ENCODE results near the gene NAV1.
"Not testable (repeated sequence)": the region's sequence is repeated elsewhere in the genome, so short reads cannot be mapped to it uniquely, and the experiment has no call there.

The NAV1 gene

GRCh38 chr1:201544710-201545109, 5.8 kb downstream of the NAV1 start:
- Histone ChIP-seq H3K27ac (ENCODE audit: insufficient read depth, low read length, poor library complexity, severe bottlenecking) (no peak overlapping the region), H3K9me3 (ENCODE audit: control insufficient read depth, low read length) (no peaks in the 10 kb centered on the region), H3K27me3 (replicated peaks; ENCODE audit: control insufficient read depth, insufficient read depth, low read length, poor library complexity, severe bottlenecking) (peaks cover 12% of the 10 kb centered on the region), H3K36me3 (ENCODE audit: control insufficient read depth, insufficient read depth, low read length) (no peaks in the 10 kb centered on the region), H3K4me1 (ENCODE audit: control insufficient read depth, insufficient read depth, low read length, poor library complexity, severe bottlenecking) (peaks cover 3% of the 10 kb centered on the region), H3K4me3 (ENCODE audit: insufficient read depth, low read depth, low read length, poor library complexity, severe bottlenecking) (no peak overlapping the region)
- no peak for DNase-seq

DNA sequence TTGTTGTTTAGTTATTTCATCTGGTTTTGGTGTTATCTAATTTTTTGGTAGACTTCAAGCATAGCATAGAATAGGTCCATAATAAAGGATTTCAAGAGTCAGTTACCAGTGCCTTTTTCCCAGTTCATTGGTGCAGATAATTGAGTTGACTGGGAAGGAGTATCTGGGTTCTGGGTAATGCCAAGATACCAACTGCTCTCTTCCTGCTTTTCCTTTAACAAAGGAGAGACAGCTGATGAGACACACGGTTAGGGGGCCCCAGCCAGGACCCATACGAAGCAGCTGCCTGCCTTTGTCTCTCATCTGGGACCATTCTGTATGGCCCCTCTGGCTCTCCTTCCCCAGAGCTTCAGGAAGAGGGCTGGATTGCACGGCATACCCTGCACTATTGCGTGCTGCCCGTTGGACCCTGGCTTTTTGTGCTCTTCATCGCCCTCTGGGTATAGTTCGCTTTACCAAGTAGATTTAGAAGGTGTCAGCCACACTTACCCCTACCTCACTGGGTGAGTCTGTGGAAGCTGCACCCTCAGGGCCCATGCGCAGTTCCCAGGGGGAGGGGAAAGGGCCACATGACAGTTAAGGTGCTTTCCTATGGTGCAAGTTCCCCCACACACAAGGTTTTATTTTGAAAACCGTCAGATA, 7.0 kb downstream of the NAV1 start:
- DNase-seq, result no peak
- Histone ChIP-seq H3K27me3 (replicated peaks; ENCODE audit: control insufficient read depth, insufficient read depth, low read length, poor library complexity, severe bottlenecking) (peaks cover 2% of the 10 kb centered on the region), H3K4me1 (ENCODE audit: control insufficient read depth, insufficient read depth, low read length, poor library complexity, severe bottlenecking) (no peaks in the 10 kb centered on the region), H3K4me3 (ENCODE audit: insufficient read depth, low read depth, low read length, poor library complexity, severe bottlenecking) (no peak overlapping the region), H3K27ac (ENCODE audit: insufficient read depth, low read length, poor library complexity, severe bottlenecking) (no peak overlapping the region), H3K36me3 (ENCODE audit: control insufficient read depth, insufficient read depth, low read length) (no peaks in the 10 kb centered on the region), H3K9me3 (ENCODE audit: control insufficient read depth, low read length) (no peaks in the 10 kb centered on the region)

DNA sequence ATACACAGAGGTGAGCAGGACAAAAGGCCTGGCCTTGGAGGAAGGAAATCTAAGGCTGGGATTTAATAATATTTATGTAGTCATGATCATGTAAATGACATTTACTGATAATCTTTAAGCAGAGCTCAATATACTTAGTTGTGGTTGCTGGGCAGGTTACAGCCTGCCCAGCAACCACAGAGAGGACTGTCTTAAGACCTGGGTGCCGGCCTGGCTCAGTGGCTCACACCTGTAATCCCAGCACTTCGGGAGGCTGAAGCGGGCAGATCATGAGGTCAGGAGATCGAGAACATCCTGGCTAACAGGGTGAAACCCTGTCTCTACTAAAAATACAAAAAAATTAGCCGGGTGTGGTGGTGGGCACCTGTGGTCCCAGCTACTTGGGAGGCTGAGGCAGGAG, 10.6 kb downstream of the NAV1 start:
- H3K4me3 ChIP-seq (ENCODE audit: insufficient read depth, low read depth, low read length, poor library complexity, severe bottlenecking); H3K27ac ChIP-seq (ENCODE audit: insufficient read depth, low read length, poor library complexity, severe bottlenecking); H3K9me3 ChIP-seq (ENCODE audit: control insufficient read depth, low read length); H3K27me3 ChIP-seq (replicated peaks; ENCODE audit: control insufficient read depth, insufficient read depth, low read length, poor library complexity, severe bottlenecking); DNase-seq; H3K36me3 ChIP-seq (ENCODE audit: control insufficient read depth, insufficient read depth, low read length); H3K4me1 ChIP-seq (ENCODE audit: control insufficient read depth, insufficient read depth, low read length, poor library complexity, severe bottlenecking): not testable (repeated sequence)

- Histone ChIP-seq H3K4me3 (ENCODE audit: insufficient read depth, low read depth, low read length, poor library complexity, severe bottlenecking) (no peak overlapping the region), H3K27me3 (replicated peaks; ENCODE audit: control insufficient read depth, insufficient read depth, low read length, poor library complexity, severe bottlenecking) (no peaks in the 10 kb centered on the region), H3K4me1 (ENCODE audit: control insufficient read depth, insufficient read depth, low read length, poor library complexity, severe bottlenecking) (no peaks in the 10 kb centered on the region), H3K9me3 (ENCODE audit: control insufficient read depth, low read length) (no peaks in the 10 kb centered on the region), H3K27ac (ENCODE audit: insufficient read depth, low read length, poor library complexity, severe bottlenecking) (no peak overlapping the region), H3K36me3 (ENCODE audit: control insufficient read depth, insufficient read depth, low read length) (no peaks in the 10 kb centered on the region)
- no peak for DNase-seq
Observed at GRCh38 chr1:201551096-201551495, 12.2 kb downstream of the NAV1 start.

DNA sequence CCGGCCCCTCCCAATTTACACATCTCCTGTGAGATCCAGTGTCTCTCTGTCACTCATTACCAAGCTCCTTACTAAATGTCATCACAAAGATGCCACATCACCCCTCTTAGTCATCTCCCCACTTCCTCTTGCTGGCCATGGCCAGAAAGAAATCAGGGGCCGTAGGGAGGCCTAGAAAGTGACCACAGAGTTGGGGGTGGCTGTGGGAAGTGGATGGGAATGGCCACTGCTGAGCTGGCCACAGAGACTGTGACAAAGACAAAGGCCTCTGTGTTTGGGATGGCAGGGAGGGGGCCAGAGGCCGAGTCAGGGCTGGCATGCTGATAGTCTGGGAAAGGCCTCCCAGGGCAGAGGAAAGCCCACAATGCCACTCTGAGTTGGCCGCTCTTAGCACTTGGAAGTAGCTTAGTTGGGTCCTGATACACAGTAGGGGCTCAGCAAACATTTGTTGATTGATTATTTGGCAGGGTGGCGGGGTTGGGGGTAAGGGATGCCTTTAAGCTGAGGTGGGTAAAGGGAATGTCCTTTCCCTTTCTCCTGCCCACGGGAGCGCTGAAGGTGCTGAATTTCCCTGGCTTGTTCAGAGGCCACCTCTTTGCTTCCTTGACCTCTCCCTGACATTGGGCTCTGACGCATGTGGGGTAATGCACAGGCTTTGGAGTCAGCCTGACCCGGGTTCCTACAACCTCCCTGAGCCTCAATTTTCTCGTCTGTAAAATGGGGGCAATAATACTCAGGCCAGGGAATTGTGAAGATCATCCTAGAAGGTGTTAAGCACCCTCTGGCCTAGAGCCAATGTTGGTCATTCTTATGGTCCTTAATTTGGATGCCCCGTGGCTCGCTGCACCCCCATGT, 13.2 kb downstream of the NAV1 start:
- no peak overlapping the region for H3K4me3 ChIP-seq (ENCODE audit: insufficient read depth, low read depth, low read length, poor library complexity, severe bottlenecking)
- no peaks in the 10 kb centered on the region for H3K4me1 ChIP-seq (ENCODE audit: control insufficient read depth, insufficient read depth, low read length, poor library complexity, severe bottlenecking)
- DNase-seq, result no peak

GRCh38 chr1:201552941-201553351, 14.0 kb downstream of the NAV1 start:
- no peaks in the 10 kb centered on the region for H3K27me3 ChIP-seq (replicated peaks; ENCODE audit: control insufficient read depth, insufficient read depth, low read length, poor library complexity, severe bottlenecking)
- H3K4me3 ChIP-seq (ENCODE audit: insufficient read depth, low read depth, low read length, poor library complexity, severe bottlenecking), result no peak overlapping the region
- DNase-seq, result no peak
- H3K4me1 ChIP-seq (ENCODE audit: control insufficient read depth, insufficient read depth, low read length, poor library complexity, severe bottlenecking), result no peaks in the 10 kb centered on the region
- H3K36me3 ChIP-seq (ENCODE audit: control insufficient read depth, insufficient read depth, low read length), result no peaks in the 10 kb centered on the region
- H3K27ac ChIP-seq (ENCODE audit: insufficient read depth, low read length, poor library complexity, severe bottlenecking), result no peak overlapping the region
- no peaks in the 10 kb centered on the region for H3K9me3 ChIP-seq (ENCODE audit: control insufficient read depth, low read length)

More for the DNA sequence above, 13.2 kb downstream of the NAV1 start:
- no peaks in the 10 kb centered on the region for H3K9me3 ChIP-seq (ENCODE audit: control insufficient read depth, low read length)
- H3K27ac ChIP-seq (ENCODE audit: insufficient read depth, low read length, poor library complexity, severe bottlenecking), result no peak overlapping the region
- no peaks in the 10 kb centered on the region for H3K27me3 ChIP-seq (replicated peaks; ENCODE audit: control insufficient read depth, insufficient read depth, low read length, poor library complexity, severe bottlenecking)
- no peaks in the 10 kb centered on the region for H3K36me3 ChIP-seq (ENCODE audit: control insufficient read depth, insufficient read depth, low read length)

DNA sequence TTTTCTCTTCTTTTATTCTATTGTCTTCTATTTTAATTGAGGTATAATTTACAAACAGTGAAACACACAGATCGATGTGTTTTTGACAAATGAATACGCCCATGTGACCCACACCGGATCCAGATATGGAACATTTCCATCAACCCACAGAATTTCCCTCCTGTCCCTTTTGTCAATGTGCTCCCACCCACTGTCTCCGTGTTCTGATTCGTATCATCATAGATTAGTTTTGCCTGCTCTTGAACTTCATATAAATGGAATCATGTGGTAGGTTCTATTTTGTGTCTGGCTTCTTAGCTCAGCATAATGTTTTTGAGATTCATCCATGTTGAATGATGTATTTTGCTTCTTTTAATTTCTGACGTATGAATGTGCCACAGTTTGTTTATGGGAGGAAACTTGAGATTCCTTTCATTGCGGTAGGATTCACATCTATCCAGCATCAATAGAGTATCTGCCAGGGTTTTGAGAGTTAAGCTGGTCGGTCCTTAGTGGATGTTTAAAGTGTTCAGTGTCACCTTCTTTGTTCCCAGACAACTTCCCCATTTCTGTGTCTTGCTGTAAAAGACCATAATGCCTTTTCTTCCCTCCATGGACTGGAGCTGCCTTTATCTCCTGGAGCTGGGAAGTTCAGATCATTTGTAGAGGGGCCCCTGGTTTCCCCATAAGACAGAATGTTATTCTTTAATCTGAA, 14.7 kb downstream of the NAV1 start:
- no peaks in the 10 kb centered on the region for H3K9me3 ChIP-seq (ENCODE audit: control insufficient read depth, low read length)
- H3K4me1 ChIP-seq (ENCODE audit: control insufficient read depth, insufficient read depth, low read length, poor library complexity, severe bottlenecking), result no peaks in the 10 kb centered on the region
- H3K4me3 ChIP-seq (ENCODE audit: insufficient read depth, low read depth, low read length, poor library complexity, severe bottlenecking), result no peak overlapping the region
- DNase-seq, result no peak
- H3K27me3 ChIP-seq (replicated peaks; ENCODE audit: control insufficient read depth, insufficient read depth, low read length, poor library complexity, severe bottlenecking), result no peaks in the 10 kb centered on the region
- H3K36me3 ChIP-seq (ENCODE audit: control insufficient read depth, insufficient read depth, low read length), result no peaks in the 10 kb centered on the region
- no peak overlapping the region for H3K27ac ChIP-seq (ENCODE audit: insufficient read depth, low read length, poor library complexity, severe bottlenecking)

GRCh38 chr1:201554190-201554600, 15.3 kb downstream of the NAV1 start:
- no peaks in the 10 kb centered on the region for H3K36me3 ChIP-seq (ENCODE audit: control insufficient read depth, insufficient read depth, low read length)
- no peak overlapping the region for H3K4me3 ChIP-seq (ENCODE audit: insufficient read depth, low read depth, low read length, poor library complexity, severe bottlenecking)
- no peaks in the 10 kb centered on the region for H3K27me3 ChIP-seq (replicated peaks; ENCODE audit: control insufficient read depth, insufficient read depth, low read length, poor library complexity, severe bottlenecking)
- H3K4me1 ChIP-seq (ENCODE audit: control insufficient read depth, insufficient read depth, low read length, poor library complexity, severe bottlenecking), result no peaks in the 10 kb centered on the region
- no peaks in the 10 kb centered on the region for H3K9me3 ChIP-seq (ENCODE audit: control insufficient read depth, low read length)
- no peak for DNase-seq
- no peak overlapping the region for H3K27ac ChIP-seq (ENCODE audit: insufficient read depth, low read length, poor library complexity, severe bottlenecking)

DNA sequence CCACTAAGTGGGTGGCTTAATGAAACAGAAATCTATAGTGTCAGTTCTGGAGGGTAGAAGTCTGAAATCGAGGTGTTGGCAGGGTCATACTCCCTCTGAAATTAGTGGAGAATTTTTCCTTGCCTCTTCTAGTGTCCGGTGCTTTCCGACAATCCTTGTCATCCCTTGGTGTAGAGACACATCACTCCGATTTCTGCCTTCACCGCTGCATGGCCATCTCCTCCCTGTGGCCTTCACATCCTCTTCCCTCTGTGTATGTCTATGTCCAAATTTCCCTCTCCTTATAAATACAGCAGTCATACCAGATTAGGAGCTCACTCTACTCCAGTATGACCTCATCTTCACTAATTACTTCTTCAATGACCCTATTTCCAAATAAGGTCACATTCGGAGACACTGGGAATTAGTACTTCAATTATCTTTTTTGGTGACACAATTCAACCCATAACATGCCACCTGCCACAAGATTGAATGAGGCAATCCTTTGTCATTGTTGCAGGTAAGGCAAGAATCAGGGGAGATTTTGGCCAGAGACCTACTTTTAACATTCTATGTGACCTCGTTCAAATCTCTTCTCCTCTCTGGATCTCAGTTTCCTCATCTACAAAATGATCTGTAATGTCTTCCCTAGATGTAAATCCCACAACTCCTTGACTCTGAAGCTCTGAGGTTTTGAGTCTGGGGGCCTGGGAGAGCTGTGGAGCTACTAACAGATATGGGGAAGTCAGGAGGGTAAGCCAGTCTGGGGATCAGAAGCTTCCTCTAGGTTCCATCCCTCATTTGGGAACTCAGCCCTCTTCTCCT, 16.1 kb downstream of the NAV1 start:
- Histone ChIP-seq H3K27ac (ENCODE audit: insufficient read depth, low read length, poor library complexity, severe bottlenecking) (no peak overlapping the region), H3K4me3 (ENCODE audit: insufficient read depth, low read depth, low read length, poor library complexity, severe bottlenecking) (no peak overlapping the region), H3K27me3 (replicated peaks; ENCODE audit: control insufficient read depth, insufficient read depth, low read length, poor library complexity, severe bottlenecking) (no peaks in the 10 kb centered on the region), H3K36me3 (ENCODE audit: control insufficient read depth, insufficient read depth, low read length) (no peaks in the 10 kb centered on the region), H3K9me3 (ENCODE audit: control insufficient read depth, low read length) (no peaks in the 10 kb centered on the region), H3K4me1 (ENCODE audit: control insufficient read depth, insufficient read depth, low read length, poor library complexity, severe bottlenecking) (no peaks in the 10 kb centered on the region)
- no peak for DNase-seq
